Type B pancreatic cell (in vitro differentiated cells): Measurements from ENCODE around the gene LDAH. TPM values are rescaled to one million over a fixed set of nuclear protein-coding genes. Genes with fewer than 3 reads are reported as not detected.
A peak's percentile ranks its signal among the peaks of the same experiment; 100 is the strongest.

Experiments
- DNase-seq: peaks from one replicate; pipeline ENCODE4 v3.0.0; 2021; ENCODE audit warnings: mixed read lengths; ENCODE audit not compliant: unreplicated experiment; ENCODE audit errors: extremely low spot score
- H3K27ac Mint-ChIP-seq: 2 replicates; pipeline ENCODE4 v1.8.0; 2021; ENCODE audit warnings: mild to moderate bottlenecking, mixed read lengths
- H3K27me3 Mint-ChIP-seq: 2 replicates; pipeline ENCODE4 v1.8.0; 2021; ENCODE audit warnings: mixed read lengths
- H3K36me3 Mint-ChIP-seq: 2 replicates; pipeline ENCODE4 v1.8.0; 2021; ENCODE audit warnings: mixed read lengths
- H3K4me1 Mint-ChIP-seq: one replicate; pipeline ENCODE4 v1.8.0; 2021; ENCODE audit warnings: mixed read lengths; ENCODE audit not compliant: unreplicated experiment
- H3K4me3 Mint-ChIP-seq: 2 replicates; pipeline ENCODE4 v1.8.0; 2021; ENCODE audit warnings: mild to moderate bottlenecking, mixed read lengths
- H3K9me3 Mint-ChIP-seq: 2 replicates; pipeline ENCODE4 v1.8.0; 2021; ENCODE audit warnings: mixed read lengths
- CTCF ChIP-seq: fragments of 200-600 bp; sonication (generic); conservative IDR thresholded peaks from 2 replicates; pipeline ENCODE4 v1.5.0; 2021; ENCODE audit warnings: antibody characterized with exemption, mild to moderate bottlenecking
- total RNA-seq: library from RNA; stranded (reverse); gene quantifications from 2 replicates; pipeline ENCODE4 v1.2.1, GENCODE V29; 2021; ENCODE audit warnings: low replicate concordance

Gene LDAH
- total RNA-seq, 1 donor from 2014 or later: 30.1 TPM

- no peak overlapping the region for H3K4me3 Mint-ChIP-seq
Observed at GRCh38 chr2:20781656-20782265, 41.1 kb downstream of the LDAH start.

DNA sequence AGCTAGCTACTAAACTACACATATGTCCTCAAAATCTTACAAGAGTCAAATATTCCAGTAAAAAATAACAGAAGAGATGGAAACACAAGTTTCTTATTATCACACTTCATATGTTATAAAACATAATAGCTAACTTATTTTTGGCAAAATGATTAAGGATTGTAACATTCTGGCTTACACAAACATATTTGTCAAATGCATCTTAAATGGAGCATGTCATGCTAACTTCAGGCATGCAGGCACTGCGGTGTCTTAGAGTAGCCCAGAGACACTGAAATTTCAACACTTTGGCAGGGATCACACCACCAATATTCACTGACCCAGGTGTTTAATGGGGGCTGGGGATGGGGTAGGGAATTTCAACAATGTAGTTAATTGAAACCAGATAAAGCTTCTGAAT, 51.6 kb downstream of the LDAH start:
- peaks cover 18% of the 10 kb centered on the region for H3K36me3 Mint-ChIP-seq
- no peaks in the 10 kb centered on the region for H3K9me3 Mint-ChIP-seq
- no peak for TF ChIP-seq CTCF
- no peak for DNase-seq
- no peak overlapping the region for H3K4me3 Mint-ChIP-seq
- H3K27me3 Mint-ChIP-seq: no peaks in the 10 kb centered on the region
- no peaks in the 10 kb centered on the region for H3K4me1 Mint-ChIP-seq
- H3K27ac Mint-ChIP-seq: no peak overlapping the region

More at GRCh38 chr2:20781656-20782265, 41.1 kb downstream of the LDAH start:
- Mint-ChIP-seq H3K9me3 (peaks cover 1% of the 10 kb centered on the region), H3K4me1 (no peaks in the 10 kb centered on the region), H3K27me3 (no peaks in the 10 kb centered on the region), H3K36me3 (peaks cover 18% of the 10 kb centered on the region), H3K27ac (no peak overlapping the region)
- DNase-seq: no peak
- peak; percentile 64 for TF ChIP-seq CTCF

GRCh38 chr2:20766798-20767644, 55.9 kb downstream of the LDAH start:
- Mint-ChIP-seq H3K4me1 (no peaks in the 10 kb centered on the region), H3K36me3 (peaks cover 12% of the 10 kb centered on the region), H3K4me3 (no peak overlapping the region), H3K27me3 (no peaks in the 10 kb centered on the region), H3K27ac (no peak overlapping the region), H3K9me3 (no peaks in the 10 kb centered on the region)
- peak; percentile 65 for DNase-seq
- no peak for TF ChIP-seq CTCF

DNA sequence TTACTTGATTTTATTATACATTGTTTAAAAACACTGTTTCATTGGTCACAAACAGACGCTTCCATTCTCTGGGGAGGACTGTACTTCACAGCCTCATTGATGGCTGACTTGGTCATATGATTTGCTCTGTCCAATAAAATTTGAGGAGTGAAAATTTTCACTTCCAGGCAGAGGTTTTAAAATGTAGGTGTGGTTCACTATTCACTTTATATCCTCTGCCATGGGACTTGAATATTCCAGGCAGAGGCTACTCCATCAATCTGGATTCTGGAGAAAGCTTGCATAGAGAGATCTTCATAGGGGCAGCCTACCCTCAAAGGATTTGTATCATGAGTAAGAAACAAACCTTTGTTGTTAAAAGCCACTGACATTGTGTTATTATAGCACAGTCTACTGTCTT, 56.7 kb downstream of the LDAH start:
- Mint-ChIP-seq H3K27ac (no peak overlapping the region), H3K9me3 (no peaks in the 10 kb centered on the region), H3K27me3 (no peaks in the 10 kb centered on the region), H3K4me1 (no peaks in the 10 kb centered on the region), H3K36me3 (peaks cover 12% of the 10 kb centered on the region), H3K4me3 (no peak overlapping the region)
- no peak for DNase-seq
- TF ChIP-seq CTCF: no peak

- TF ChIP-seq CTCF: no peak
- Mint-ChIP-seq H3K9me3 (no peaks in the 10 kb centered on the region), H3K4me3 (no peak overlapping the region), H3K4me1 (no peaks in the 10 kb centered on the region), H3K27me3 (no peaks in the 10 kb centered on the region), H3K36me3 (peaks cover 16% of the 10 kb centered on the region), H3K27ac (no peak overlapping the region)
- no peak for DNase-seq
Observed at GRCh38 chr2:20762945-20763683, 59.8 kb downstream of the LDAH start.
